Neuron (in vitro differentiated cells): ENCODE data around the gene NCAPG2.

Experiments used
- H2AFZ ChIP-seq: one replicate; pipeline ENCODE4 v1.6.1; 2013; ENCODE audit warnings: low read depth, mild to moderate bottlenecking, inconsistent platforms, low read length, moderate library complexity
- H3K27me3 ChIP-seq: one replicate; pipeline ENCODE4 v1.6.1; 2013; ENCODE audit warnings: low read length; ENCODE audit not compliant: insufficient read depth
- H3K36me3 ChIP-seq: one replicate; pipeline ENCODE4 v1.6.1; 2013; ENCODE audit warnings: low read length; ENCODE audit not compliant: insufficient read depth
- H3K4me1 ChIP-seq: one replicate; pipeline ENCODE4 v1.6.1; 2013; ENCODE audit warnings: low read length; ENCODE audit not compliant: insufficient read depth
- H3K4me3 ChIP-seq: 2 replicates; pipeline ENCODE4 v1.5.1; 2013; ENCODE audit warnings: mild to moderate bottlenecking, low read length, moderate library complexity
- H3K9me3 ChIP-seq: one replicate; pipeline ENCODE4 v1.6.1; 2013; ENCODE audit warnings: low read length

The NCAPG2 gene

DNA sequence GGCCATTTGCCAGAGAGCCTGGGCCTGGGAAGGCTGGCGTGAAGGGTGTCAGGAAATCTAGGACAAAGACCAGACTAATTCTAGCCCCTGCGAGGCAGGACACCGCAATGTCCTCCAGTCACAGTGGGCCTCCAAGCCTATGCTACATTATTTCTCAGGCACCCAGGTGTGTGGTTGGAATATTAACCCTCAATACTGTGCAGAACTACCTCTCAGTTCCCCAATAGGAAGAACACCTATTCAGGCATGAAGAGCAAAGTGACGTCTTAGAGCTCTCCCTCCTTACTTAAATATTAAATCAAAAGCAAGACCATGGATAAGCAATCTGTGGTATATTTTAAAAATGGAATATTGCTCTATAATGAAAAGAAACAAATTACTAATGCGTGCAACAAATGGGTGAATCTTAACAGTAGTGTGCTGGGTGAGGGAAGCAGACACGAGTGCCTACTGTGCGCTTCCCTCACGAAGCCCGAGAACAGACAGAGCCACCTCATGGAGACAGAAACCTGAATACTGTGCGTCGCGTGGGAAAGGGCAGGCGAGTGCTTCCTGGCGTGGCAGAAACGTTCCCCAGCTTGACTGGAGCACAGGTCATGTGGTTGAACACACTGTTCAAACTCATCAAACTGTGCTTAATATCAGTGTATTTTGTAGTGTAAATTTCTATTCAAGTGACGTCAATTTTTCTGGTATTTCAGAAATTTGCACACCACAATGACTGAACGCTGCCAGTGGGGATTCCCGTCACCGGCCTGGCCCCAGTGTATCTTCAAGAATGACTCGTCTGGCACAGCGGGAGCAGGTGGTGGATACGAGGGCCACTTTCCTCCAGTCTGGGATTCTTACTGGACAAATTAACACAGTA, 101.5 kb downstream of the NCAPG2 start:
- H3K4me1 ChIP-seq = no peaks in the 10 kb centered on the region
- H3K27me3 ChIP-seq = no peaks in the 10 kb centered on the region
- H2AFZ ChIP-seq = no peak overlapping the region
- H3K36me3 ChIP-seq = peaks cover 18% of the 10 kb centered on the region
- H3K9me3 ChIP-seq = no peaks in the 10 kb centered on the region
- no peak overlapping the region for H3K4me3 ChIP-seq

DNA sequence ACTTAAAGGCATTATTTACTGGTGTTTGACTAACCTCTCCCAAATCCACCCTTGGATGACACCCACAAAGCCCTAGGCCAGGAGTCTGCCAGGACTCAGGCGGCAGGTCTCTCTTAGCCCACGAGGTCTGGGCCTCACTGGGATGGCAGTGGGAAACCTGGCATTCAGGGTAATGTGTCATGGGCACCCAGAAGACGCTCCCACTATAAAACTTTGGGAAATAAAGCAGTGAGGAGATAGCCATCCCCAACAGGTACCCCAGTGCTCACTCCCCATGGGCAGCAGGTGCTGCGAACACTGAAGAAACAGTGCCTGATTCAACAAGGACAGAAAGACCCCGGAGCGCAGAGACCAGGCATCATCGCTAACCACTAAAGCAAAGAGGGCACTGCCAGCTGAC, 102.6 kb downstream of the NCAPG2 start:
- Histone ChIP-seq H3K4me3 (no peak overlapping the region), H3K36me3 (peaks cover 11% of the 10 kb centered on the region), H3K27me3 (no peaks in the 10 kb centered on the region)

DNA sequence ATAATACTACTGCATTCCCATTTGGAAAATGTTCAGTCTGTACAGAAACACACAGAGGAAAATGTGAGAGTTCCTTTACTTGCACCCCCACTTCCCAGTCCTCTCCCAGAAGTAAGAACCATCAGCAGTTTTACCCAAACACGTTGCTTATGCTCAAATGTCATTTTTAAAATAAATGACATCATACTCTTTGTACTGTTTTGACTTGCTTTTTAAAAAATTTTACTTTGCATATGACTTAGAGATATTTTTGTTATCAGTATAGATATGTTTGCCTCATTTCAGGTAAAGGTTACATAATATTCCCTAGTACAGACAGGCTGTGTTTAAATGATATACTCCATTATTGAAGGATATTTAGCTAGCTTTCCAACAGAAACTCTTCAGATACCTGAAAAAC, 103.5 kb downstream of the NCAPG2 start:
- Histone ChIP-seq H3K36me3 (peaks cover 2% of the 10 kb centered on the region), H3K4me1 (no peaks in the 10 kb centered on the region), H2AFZ (no peak overlapping the region), H3K27me3 (no peaks in the 10 kb centered on the region), H3K9me3 (no peaks in the 10 kb centered on the region), H3K4me3 (no peak overlapping the region)

More for the DNA sequence above, 102.6 kb downstream of the NCAPG2 start:
- Histone ChIP-seq H2AFZ (no peak overlapping the region), H3K4me1 (no peaks in the 10 kb centered on the region), H3K9me3 (no peaks in the 10 kb centered on the region)

DNA sequence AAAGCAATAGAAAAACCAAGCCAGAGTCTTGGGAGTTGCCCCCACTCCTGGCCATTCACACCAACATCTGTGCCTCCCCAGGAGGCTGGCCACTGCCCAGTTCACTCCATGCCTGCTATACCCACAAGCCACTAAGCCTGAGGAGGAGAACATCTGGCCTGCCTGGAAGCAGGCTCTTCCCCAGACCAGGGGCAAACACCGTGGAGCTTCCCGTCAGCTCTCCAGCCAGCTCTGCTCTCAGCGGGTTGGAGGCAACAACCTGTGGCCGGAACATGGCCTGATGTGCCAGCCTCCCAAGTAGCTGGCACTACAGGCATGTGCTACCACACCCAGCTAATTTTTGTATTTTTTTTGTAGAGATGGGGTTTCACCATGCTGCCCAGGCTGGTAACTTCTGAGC, 107.9 kb downstream of the NCAPG2 start:
- no peak overlapping the region for H3K4me3 ChIP-seq
- H3K27me3 ChIP-seq = no peaks in the 10 kb centered on the region
- peaks cover 7% of the 10 kb centered on the region for H3K9me3 ChIP-seq
- H2AFZ ChIP-seq = no peak overlapping the region
- no peaks in the 10 kb centered on the region for H3K4me1 ChIP-seq
- no peaks in the 10 kb centered on the region for H3K36me3 ChIP-seq

DNA sequence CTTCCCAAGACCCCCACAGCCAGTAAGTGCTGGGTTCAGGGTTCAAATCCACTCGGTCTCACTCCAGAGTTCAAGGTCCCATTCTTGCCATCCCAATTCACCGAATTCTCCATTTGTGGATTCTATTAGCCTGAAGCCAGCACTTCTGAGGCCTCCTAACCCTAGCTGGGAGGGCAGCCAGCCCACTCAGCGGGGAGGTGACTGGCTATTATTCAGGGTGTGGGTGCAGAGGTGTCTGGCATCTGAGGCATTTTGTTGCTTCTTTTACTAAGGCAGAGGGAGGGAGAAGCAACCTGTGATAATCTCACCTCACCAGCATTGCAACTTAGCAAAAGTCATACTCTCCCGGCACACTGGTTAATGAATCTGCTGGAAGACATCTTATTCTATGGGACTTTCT, 108.3 kb downstream of the NCAPG2 start:
- H3K27me3 ChIP-seq = no peaks in the 10 kb centered on the region
- H3K4me3 ChIP-seq = no peak overlapping the region
- H3K4me1 ChIP-seq = no peaks in the 10 kb centered on the region
- H2AFZ ChIP-seq = no peak overlapping the region
- no peaks in the 10 kb centered on the region for H3K36me3 ChIP-seq
- H3K9me3 ChIP-seq = peaks cover 7% of the 10 kb centered on the region

DNA sequence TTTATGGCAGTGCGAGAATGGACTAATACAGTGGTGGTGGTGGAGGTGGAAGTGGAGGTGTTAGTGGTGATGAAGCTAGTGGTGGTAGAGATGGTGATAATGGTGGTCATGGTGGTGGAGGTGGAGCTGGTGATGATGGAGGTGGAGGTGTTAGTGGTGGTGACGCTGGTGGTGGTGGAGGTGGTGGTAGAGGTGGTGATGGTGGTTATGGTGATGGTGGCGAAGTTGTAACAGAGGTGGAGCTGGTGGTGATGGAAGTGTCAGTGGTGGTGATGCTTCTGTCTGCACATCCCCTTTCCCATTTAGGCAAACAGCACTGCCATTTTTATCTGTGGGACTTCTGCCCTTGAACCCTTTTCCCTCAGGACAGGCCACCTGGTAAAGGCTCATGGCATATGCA, 109.5 kb downstream of the NCAPG2 start:
- H3K9me3 ChIP-seq = peaks cover 7% of the 10 kb centered on the region
- H2AFZ ChIP-seq = no peak overlapping the region
- H3K4me3 ChIP-seq = no peak overlapping the region
- H3K4me1 ChIP-seq = no peaks in the 10 kb centered on the region
- H3K27me3 ChIP-seq = no peaks in the 10 kb centered on the region
- H3K36me3 ChIP-seq = no peaks in the 10 kb centered on the region

DNA sequence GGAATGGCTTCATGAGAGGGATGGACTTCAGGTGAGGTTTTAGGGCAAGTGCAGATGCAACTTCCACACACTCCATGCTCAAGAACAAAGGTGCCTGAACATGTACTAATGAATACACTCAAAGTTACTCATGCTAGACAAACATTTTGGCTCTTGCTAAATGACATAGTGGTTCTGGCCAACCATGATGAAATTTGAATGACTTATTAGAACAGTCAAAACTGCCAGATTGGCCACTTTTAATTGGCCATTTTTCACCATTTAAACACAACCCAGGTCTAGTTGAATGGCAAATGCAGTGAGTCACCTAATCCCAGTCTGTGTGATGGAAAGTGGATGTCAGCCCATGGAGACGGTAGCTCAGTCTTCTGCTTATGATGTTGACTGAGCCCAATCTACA, 112.1 kb downstream of the NCAPG2 start:
- no peaks in the 10 kb centered on the region for H3K4me1 ChIP-seq
- no peak overlapping the region for H3K4me3 ChIP-seq
- H3K9me3 ChIP-seq = peaks cover 7% of the 10 kb centered on the region
- peaks cover 10% of the 10 kb centered on the region for H3K27me3 ChIP-seq
- H3K36me3 ChIP-seq = no peaks in the 10 kb centered on the region
- no peak overlapping the region for H2AFZ ChIP-seq

DNA sequence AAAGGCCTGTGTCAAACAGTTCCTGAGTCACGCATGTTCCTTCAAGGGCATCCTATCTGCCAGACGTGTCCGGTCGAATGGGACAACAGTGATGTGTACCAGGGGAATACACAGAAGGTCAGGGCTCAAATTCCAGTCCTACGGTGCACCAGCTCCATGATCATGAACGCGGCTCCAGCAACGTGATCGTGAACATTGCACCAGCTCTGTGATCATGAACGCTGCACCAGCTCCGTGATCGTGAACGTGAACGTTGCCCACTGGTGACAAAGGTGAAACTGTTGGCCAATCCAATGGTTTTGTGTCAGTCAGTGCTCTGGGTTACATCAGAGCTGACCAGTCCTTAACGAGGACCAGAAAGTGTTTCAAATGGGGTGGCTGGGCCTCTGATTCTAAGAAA, 112.7 kb downstream of the NCAPG2 start:
- no peaks in the 10 kb centered on the region for H3K4me1 ChIP-seq
- H3K27me3 ChIP-seq = peaks cover 10% of the 10 kb centered on the region
- no peak overlapping the region for H2AFZ ChIP-seq
- no peaks in the 10 kb centered on the region for H3K36me3 ChIP-seq
- peaks cover 7% of the 10 kb centered on the region for H3K9me3 ChIP-seq
- H3K4me3 ChIP-seq = no peak overlapping the region

DNA sequence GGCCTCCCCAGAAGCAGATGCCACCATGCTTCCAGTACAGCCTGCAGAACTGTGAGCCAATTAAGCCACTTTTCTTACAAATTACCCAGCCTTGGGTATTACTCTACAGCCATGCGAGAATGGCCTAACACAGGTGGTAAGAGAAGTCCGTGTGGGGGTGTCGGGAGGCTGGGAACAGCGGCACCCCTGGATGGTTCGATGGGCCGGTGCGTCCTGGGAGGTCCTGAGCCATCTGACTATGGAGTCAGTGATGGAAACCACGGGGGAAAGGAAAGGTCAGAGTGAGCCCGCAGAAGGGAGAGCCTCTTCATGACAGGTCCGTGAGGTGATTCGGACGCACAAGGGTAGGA, 114.4 kb downstream of the NCAPG2 start:
- Histone ChIP-seq H3K4me3 (no peak overlapping the region), H2AFZ (no peak overlapping the region), H3K4me1 (no peaks in the 10 kb centered on the region), H3K9me3 (peaks cover 7% of the 10 kb centered on the region), H3K36me3 (no peaks in the 10 kb centered on the region), H3K27me3 (peaks cover 18% of the 10 kb centered on the region)

DNA sequence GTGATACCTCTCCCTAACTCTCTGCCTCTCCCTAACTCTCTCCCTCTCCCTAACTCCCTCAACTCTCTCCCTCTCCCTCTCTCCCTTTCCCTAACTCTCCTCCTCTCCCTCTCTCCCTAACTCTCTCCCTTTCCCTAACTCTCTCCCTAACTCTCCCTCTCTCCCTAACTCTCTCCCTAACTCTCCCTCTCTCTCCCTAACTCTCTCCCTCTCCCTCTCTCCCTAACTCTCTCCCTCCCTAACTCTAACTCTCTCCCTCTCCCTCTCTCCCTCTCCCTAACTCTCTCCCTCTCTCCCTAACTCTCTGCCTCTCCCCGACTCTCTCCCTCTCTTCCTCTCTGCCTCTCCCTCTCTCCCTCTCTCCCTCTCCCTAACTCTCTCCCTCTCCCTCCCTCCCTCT, 115.0 kb downstream of the NCAPG2 start:
- peaks cover 18% of the 10 kb centered on the region for H3K27me3 ChIP-seq
- H3K4me1 ChIP-seq = no peaks in the 10 kb centered on the region
- H3K36me3 ChIP-seq = no peaks in the 10 kb centered on the region
- H2AFZ ChIP-seq = no peak overlapping the region
- H3K9me3 ChIP-seq = peaks cover 7% of the 10 kb centered on the region
- H3K4me3 ChIP-seq = no peak overlapping the region

DNA sequence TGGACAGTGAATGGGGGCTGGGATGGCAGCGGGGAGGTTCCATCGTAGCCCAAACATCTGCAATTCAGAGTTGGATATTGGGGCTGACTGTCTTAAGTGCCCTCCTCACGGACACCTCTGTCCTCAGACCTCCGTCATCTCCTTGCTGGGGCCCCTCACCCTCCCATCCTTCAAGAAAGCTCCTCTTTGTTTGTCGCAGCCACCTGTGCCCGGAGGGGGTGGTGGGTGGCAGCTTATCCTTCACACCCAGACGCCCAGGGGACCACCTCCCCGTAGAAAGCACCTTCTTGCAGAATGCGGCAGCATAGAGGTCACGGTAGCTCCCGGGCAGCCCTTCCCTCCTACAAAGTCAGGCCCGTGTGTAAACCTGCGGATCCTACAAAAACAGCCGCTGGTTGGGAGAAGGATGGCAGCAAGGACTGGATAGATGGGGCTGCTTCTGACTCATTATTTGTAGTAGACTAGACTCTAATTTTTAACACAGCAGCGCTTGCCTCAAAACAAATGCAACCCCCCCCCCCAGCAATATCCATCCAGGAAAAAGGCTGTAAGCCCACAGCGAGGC, 115.6 kb downstream of the NCAPG2 start:
- no peak overlapping the region for H2AFZ ChIP-seq
- H3K4me1 ChIP-seq = no peaks in the 10 kb centered on the region
- peaks cover 18% of the 10 kb centered on the region for H3K27me3 ChIP-seq
- peaks cover 7% of the 10 kb centered on the region for H3K9me3 ChIP-seq
- no peak overlapping the region for H3K4me3 ChIP-seq
- no peaks in the 10 kb centered on the region for H3K36me3 ChIP-seq

DNA sequence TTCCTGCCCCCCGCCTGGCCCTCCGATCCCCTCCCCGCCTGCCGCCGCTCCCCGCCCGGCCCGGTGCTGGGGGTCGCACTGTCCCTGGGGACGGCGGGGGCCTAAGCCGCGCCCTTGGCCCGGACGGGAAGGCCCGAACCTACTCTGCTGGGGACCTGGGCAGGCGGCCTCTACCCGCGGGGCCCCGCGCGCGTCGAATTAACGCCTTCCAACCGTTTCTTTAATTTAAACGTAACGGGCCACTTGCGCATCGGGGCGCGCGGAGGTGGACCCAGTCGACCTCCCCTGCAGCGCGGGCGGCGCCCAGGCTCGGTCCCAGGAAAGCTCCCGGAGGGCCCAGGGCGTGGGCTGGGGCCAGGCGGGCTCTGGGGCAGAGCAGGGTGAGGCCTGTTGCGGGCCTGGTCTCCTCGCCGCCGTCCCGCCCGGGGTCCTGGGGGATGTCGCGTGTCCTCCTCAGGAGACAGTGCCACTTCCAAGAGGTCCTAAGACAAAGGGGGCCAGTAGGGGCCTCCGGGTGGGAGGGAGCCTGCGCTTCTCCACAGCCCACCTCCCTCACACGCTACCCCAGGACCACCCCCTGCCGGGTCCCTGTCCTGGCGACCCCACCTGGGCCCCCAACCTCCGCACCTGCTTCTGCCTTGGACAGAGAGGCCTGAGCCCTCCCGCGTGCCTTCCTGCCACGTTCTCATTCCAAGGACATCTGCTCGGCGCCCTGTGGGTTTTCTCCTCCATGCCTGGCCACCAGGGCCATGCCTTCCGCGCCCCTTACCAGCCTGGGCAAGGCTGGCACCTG, 116.3 kb downstream of the NCAPG2 start:
- no peaks in the 10 kb centered on the region for H3K36me3 ChIP-seq
- H2AFZ ChIP-seq = no peak overlapping the region
- peaks cover 18% of the 10 kb centered on the region for H3K27me3 ChIP-seq
- H3K9me3 ChIP-seq = peaks cover 5% of the 10 kb centered on the region
- no peaks in the 10 kb centered on the region for H3K4me1 ChIP-seq
- H3K4me3 ChIP-seq = peak overlapping the region; percentile 21
